GM19035 (cell line): ENCODE data around the gene MCAM.

Experiments used
- ATAC-seq: cut with Tn5 transposase; IDR thresholded peaks from one replicate; pipeline ENCODE4 v1.9.1; 2021; ENCODE audit not compliant: unreplicated experiment

The MCAM gene

DNA sequence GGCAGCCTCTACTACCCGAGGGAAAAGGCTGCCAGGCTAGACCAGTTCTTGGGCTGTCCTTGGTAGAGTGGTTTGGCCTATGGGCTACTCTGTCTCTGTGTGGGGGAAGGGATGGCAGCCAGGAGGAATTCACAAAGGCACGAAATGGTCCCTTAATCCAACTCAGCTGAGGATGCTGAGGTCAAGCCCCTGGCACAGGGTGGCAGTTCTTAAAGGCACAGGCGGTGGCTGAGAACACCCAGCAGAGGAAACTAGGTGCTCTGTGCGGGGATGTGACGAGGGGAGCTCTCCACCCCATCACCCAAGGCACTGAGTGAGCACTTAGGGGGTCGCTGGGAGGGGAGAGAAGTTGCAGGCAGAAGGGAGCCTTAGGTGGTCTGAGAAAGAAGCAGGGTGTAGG is 29.7 kb upstream of the MCAM start, which contains the start of gene MFRP:
TSS of gene MFRP (minus strand) at position 101 of the 400 bp plus-strand sequence. CDS start 192 bp downstream, outside the sequence.
- no peak for ATAC-seq

DNA sequence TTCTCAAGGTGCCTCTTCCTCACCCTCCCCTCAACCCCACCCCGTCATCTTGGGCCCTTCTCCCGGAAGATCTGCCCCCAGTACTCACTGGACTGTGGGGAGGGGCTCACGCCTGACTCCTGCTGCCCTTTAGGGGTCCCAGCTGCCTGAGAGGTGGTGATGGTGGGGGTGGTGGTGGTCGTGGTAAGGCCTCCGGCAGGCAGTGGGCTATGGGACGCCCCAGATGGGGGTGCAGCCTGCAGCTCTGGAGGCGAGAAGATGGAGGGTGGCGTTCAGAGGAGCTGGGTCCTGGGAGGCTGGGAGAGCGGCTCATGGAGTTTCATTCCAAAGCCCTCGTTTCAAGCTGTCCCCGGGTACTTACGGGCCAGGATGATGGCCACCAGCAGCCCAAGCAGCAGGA is 28.8 kb upstream of the MCAM start:
- no peak for ATAC-seq

DNA sequence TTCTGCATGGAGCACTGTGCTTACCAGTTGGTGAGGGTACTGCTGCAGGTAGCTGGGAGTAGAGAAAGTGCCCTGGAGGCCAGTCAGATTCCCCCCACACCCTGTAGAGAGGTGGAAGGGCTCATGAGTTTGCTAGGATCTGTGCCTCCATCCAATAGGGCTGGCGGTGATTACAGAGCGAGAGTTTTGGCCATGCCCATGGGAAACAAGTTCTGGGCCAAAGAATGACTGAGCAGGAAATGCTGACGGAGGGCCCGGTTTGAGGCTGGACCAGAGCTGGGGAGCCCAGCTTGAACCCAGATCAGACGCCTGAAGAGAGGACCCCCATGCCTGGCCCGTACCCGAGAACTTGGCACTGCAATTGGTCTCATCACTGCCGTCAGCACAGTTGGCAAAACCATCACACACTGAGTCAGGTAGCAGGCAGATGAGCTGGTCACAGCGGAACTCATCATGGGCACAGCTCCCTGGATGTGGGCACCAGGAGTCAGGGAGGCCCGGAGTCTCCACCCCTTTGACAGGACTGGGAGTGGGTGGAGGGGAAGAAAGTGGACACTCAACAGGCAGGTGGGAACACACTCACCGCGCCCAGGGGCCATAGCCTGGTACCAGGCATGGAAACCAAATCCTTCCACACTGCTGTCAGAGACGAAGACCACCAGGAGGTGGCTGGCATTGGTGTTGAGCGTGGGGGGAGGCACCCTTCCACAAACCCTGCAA is 27.5 kb upstream of the MCAM start:
- ATAC-seq: no peak

DNA sequence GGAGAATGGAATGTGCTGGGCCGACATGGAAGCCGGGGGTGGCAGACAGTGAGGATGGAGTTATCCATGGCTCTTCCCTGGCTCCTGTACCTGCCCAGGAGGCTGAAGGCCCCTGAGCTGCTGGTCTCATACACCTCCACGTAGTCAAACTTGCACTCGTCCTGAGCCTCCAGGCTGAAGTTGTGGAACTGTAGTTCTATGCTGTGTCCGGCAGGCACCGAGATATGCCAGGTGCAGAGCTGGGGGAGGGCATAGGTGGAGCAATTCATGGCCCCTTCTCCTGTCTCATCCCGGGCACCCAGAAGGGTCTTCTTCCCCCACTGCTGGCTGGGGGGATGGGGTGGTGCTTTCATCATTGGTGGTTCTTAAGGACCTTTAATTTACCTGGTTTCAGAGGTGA is 26.8 kb upstream of the MCAM start:
- no peak for ATAC-seq

DNA sequence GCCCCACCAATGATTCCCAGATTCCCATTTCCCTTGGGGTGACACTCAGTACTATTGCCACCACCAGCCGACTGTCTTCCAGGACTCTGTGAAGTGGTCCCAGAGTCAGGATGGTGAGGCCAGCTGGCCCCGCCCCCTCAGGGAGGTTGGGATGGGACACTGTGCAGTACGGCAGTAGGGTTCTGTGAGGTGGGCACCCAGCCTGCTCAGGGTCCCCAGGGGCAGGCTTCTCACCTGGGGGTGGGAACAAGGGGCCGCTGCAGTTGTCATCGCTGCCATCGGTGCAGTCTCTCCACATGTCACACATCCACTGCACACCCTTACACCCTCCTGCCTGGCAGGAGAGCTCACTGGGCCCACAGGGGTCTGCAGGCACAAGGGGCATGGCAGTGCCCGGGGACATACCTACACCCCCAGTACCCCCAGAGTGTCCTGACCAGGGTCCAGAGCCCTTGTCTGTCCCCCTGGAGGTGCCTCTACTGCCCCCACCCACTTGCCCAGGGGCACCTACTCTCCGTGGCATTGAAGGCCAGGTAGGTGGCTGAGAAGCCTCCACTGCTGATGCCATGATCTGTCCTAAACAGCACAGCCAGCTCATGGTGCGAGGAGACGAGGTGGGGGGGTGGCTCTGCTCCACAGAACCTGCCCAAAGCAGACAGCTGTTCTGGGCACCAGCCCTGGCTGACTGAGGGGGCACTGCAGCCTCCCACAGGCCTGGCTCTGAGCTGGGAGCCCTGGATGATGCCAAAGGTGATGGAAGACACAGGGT is 25.6 kb upstream of the MCAM start:
- no peak for ATAC-seq

DNA sequence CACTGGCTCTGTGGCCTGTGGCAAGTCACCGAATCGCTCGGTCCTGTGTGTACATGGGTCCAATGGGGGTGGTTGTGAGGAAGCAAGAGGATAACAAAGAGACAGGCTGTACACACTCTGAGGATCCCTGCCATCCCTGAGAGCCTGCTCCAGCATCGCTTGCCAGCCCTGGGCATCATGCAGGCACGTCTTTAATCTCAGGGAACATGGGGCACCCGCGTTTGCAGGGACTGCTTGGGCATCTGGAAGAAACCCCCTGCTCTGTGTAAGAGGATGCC is 25.0 kb upstream of the MCAM start:
- no peak for ATAC-seq

DNA sequence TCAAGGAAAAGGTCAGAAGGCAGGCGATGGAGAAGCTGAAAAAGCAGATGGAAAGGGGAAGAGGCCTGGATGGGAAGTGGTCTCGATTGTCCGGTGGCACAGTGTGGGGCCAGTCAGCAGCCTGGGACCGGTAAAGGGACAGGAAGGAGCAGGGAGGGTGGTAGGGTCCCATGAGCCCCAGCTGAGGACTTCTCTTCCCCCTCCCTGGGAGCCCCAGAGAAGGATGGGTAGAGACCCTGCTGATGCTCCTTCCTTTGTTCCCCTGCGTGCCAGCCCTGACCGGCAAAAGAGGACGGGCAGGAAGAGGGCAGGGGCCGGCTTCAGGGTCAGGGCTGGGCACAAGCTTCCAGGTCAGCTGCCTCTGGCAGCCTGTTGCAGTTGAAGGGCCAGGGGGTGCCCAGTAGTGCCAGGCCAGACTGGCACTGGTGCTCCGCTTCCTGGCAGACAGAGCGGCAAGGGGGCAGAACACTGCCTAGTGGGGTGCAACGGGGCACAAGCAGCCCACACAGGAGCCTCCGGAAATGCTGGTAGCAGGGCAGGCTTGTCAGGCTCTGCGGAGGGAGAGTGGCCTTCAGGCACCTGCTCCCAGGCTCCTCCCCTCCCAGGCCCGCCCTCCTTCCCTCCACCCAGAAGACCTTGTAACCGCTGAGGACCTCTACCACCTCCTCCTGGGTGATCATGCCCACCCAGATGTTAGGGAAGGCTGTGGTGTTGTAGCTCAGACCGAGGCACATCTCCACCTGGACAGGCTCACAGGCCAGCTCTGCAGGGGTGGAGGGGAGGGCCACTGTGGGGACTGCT is 24.5 kb upstream of the MCAM start:
- ATAC-seq: no peak

DNA sequence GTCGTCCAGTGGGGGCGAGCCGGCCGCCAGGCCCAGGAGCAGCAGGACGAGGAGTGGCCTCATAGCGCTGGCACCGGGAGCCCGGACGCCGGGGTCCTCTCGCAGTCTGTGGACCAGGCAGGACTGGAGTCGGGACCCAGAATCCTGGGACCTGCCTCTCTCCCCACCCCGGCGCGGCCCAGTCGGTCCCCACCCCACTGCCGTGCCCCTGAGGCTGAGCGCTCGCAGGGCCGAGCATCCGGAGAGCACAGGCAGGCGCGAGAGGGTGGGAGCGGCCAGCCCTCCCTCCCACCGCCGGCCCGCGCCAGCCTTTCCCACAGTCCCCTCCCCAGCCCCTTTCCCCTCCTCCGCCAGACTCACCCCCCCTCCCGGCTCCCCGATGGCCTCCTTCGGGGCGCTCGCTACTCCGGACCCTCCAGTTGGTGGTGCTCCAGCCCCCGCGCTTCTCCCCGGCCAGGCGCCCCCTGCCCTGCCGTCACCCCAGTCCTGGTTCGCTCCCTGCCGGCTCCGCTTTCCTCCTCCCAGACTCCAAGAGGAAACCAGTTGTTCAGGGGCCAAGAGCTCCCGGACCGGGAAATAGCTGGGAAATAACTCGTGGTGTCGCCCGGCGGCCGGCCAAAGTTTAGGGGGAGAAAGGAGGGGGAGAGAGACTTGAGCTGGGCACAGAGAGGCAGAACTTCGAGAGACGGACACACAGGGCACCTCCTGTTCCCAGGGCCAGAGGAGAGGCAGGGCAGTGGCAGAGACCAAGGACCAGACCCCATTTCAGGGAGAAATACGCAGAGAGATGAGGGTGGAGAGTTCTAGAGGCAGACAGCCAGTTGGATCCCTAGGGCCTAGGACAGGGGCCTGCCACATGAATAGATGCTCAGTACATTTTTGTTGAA is 23.6 kb upstream of the MCAM start, which contains the start of gene C1QTNF5:
TSS of gene C1QTNF5 (minus strand) at position 549 of the 887 bp plus-strand sequence. CDS start at position 63, 486 bp downstream.
- no peak for ATAC-seq

DNA sequence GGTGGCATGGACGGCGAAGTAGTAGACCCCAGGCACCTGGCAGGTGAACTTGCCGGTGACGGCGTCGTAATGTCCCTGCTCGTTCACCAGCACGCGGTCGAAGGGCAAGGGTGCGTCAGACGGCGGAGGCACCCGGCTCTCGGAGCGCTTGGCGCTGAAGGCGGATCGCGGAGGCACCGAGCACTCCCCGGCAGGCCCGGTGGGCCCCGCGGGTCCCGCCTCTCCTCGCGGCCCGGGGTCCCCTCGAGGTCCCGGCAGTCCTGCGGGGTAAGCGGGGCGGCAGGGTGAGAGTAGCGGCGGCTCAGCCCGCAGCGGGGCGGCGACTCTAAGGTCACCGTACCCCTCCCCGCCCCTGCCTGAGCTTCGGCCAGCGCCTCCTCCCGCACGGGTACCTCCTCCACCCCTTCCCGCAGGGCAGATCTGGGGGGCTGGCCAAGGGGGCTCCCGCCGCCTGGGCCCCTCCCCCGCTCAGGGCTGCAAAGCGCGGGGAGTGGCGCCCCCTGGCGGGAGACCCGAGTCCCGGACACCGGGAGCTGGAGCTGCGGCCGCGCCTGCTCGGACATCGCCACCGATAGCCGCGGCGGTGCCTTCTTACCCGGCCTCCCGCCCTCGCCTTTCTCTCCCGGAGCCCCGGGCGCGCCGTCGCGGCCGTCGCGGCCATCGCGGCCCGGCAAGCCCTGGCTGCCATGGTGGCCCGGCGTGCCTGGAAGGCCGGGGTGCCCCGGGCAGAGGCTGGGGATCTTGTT is 22.8 kb upstream of the MCAM start:
- no peak for ATAC-seq

DNA sequence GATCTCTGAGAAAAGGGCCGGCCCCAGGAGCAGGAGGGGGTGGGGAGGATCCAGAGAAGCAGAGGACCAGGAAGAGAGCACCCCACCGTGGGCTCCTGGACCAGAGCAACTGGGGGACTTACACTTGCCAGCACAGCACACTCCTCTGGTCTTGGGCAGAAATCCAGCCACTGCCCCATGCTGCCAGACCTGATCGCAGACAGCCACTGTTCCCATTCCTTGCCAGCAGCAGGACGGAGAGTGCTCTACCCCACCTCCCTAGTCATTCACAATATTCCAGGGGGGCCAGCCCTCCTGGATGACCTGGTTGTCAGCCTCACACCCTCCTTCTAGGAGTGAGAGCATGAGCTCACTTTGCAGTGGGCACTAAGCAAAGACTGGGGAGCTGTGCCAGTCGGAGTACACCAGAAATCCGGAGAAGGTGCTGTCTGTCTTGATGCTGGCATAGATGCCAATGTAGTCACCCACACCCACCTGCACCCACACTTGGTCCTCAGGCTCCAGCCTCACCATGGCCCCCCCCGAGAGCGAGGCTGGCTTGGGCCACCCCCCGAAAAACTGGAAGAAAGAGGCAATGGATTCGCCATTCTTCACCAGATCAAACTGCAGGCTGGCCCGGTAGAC is 22.1 kb upstream of the MCAM start:
- no peak for ATAC-seq

DNA sequence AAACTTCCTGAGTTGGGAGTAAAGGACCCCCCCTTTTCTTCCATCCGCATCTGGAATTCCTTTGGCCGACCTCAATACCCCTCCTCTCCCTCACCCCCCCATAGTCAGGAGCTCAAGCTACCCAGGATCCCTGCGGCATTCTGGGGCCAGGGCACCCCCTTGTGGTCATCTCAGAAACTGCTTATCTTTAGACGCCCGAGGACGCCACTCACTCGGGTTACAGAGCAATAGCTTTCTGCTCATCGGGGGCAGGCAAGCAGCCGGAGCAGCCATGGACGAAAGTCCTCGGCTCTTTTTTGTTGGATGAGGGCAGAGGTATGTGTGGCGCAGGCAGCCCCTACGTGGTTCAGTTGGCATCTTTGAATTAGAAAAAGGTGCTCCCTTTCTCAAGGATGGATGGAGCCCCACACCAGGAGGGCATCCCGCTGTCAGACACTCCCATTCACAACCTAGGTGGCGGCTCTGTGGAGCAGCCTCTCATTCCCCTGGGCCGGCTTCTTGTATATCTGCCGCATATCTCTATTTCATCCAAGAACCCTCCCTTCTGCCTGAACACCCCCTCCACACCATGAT is 21.5 kb upstream of the MCAM start:
- no peak for ATAC-seq

DNA sequence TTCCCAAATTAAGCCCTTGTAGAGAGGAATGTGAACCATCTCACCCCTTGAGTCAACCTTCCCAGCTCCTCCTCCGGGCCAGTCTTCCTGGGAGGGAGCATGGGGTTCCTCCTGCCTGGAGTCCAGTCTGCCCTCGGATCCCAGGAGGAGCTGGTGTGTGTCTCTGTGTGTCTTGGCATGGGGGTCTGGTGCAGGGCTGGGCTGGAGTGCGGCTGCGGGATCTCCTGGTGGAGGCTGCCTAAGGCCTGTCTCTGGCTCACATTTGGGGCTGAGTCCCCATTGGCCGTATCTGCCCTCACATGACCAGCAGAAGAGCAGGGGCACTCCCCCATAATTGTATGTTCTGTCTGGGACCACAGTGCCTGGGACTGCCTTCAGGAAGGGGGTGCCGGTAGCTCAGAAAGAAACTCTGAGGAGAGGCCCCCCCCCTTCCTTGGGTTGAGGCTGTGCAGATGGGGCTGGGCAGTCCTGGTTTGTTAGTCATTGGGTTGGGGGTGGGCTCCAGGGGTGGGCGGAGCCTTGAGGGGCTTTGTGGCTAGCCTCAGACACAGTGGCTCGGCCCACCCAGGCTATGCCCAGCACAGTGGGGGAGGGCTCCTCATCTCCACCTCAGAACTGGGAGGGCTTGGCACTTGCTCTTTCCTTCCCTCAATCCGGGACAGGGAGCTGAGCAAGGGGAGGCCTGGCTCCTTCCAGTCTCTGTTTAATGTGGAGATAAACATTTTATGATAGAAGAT is 20.8 kb upstream of the MCAM start:
- ATAC-seq: no peak

DNA sequence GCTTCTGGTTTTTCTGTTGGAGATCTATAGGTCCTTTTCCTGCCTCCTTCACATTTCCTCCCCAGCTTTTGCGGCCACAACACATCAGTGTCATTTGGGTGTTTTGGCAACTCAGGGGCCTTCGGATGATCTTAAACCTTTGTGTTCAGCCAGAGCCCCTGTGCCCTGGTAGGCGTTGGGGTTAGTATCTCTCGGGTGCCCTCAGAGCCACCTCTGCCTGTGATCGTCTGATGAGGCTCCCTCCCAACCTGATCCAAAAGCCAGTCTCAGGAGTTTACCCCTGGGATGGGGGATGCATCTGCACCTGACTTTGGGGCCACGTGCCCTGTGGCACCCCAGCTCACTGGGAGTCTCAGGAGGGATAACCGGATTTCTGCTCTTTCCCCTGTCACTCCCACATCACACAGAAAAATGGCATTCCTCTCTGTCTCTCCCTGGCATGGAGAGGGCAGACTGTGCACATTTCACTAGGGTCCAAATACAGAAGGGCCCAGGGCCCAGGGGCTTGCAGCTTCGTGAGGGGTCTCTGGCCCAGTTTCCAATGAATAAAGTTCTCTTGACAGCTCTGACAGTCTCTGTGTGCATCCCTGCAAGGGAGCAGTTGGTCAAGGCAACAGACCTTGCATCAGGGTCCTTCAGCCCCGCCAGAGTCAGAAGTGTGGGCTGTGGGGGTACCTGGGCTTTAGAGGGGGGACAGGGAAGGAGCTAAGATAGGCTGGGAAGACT is 20.0 kb upstream of the MCAM start:
- no peak for ATAC-seq

DNA sequence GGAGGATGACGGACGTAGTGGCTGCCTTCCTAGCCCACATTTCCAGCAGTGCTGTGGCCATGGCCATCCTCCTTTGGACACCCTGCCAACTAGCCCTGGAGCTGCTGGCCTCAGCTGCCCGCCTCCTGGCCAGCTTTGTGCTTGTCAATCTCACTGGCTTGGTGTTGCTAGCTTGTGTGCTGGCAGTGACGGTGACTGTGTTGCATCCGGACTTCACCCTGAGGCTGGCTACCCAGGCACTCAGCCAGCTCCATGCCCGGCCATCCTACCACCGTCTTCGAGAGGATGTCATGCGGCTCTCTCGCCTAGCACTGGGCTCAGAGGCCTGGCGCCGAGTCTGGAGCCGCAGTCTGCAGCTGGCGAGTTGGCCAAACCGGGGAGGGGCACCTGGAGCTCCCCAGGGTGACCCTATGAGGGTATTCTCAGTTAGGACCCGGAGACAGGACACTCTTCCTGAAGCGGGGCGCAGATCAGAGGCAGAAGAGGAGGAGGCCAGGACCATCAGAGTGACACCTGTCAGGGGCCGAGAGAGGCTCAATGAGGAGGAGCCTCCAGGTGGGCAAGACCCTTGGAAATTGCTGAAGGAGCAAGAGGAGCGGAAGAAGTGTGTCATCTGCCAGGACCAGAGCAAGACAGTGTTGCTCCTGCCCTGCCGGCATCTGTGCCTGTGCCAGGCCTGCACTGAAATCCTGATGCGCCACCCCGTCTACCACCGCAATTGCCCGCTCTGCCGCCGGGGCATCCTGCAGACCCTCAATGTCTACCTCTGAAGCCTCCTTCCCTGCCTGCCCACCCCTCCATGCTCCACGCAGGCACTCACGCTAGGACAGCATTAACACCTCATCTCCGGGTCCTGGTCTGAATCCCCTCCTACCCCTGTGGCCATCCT is 19.0 kb upstream of the MCAM start:
- no peak for ATAC-seq

DNA sequence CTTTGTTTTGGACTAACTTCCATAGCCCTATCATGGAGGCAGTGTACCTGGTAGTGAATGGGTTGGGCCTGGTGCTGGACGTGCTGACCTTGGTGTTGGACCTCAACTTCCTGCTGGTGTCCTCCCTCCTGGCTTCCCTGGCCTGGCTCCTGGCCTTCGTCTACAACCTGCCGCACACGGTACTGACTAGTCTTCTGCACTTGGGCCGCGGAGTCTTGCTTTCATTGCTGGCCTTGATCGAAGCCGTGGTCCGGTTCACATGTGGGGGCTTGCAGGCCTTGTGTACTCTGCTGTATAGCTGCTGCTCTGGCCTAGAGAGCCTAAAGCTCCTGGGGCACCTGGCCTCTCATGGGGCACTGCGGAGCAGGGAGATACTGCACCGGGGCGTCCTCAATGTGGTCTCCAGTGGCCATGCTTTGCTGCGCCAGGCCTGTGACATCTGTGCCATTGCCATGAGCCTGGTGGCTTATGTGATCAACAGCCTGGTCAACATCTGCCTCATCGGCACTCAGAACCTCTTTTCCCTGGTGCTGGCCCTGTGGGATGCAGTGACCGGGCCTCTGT is 18.2 kb upstream of the MCAM start:
- ATAC-seq: no peak

DNA sequence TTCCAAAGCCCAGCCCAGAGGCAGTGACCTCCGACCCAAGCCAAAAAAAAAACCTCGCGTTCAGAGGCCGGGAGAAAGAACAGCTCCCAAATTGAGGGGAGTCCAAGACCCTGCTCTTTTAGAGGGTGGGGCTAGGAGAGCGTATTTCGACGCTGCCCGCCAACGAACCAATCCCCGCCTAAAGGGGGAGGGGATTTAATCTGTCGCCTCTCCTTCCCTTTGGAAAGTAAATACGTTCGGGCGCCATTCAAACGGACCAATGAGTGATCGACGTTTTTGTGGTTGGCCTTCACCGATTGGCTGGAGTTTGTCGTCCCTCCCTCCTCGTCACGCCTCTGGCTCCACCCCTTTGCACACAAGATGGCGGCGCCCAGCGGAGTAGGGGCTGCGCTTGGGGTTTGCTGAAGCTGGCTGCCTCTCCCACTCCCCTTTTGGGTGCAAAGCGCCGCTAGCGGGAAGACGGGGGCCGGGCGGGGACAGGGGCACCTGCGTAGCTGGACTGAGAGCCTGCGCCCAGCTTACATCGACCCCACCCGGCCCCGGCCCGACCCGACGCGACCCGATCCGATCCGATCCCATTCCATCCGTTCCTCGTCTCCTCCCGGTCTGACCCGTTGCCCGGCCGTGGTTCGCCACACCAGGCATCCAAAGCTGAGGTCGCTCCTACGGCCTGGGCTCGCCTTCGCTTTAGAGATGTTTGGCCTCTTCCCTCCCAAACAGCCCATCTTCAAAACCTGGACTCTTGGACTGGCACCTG is 17.4 kb upstream of the MCAM start, which contains the start of gene RNF26:
TSS of gene RNF26 (plus strand) at position 354 of the 757 bp plus-strand sequence. CDS start 596 bp downstream, outside the sequence.
- peak; percentile 91 for ATAC-seq
